ENCODE measurements around the gene TRMT1. TPM values are rescaled to one million over a fixed set of nuclear protein-coding genes. Genes with fewer than 3 reads are reported as not detected.

The TRMT1 gene
- total and polyA plus RNA-seq, 2 of the 8 experiments (the other 6 are each of a cell fraction or from before 2014, with no cell fraction given), result 77.4 to 99.3 TPM

GRCh38 chr19:13154911-13155471 lies 38.5 kb upstream of the TRMT1 start (continued):
- peak; percentile 44; the same call in 1 of the 2 replicates for TF ChIP-seq TEAD4 (IDR thresholded peaks at IDR 0.05; ENCODE audit: low read depth, low read length)
- TF ChIP-seq ATF3 (IDR thresholded peaks at IDR 0.05; ENCODE audit: insufficient read depth, low read depth, low read length), result no peak
- TF ChIP-seq NRF1 (IDR thresholded peaks at IDR 0.05; ENCODE audit: low read depth, low read length), result no peak
- no peak for TF ChIP-seq RNF2 (IDR thresholded peaks at IDR 0.05; ENCODE audit: borderline replicate concordance, low read depth, low read length, missing control alignments, poor library complexity, severe bottlenecking)
- peak in 1 of 2 experiments; percentile 1 for TF ChIP-seq BCL11A (IDR thresholded peaks at IDR 0.05; ENCODE audit: low read depth in 2 of 2, low read length in 2 of 2)
- TF ChIP-seq JUND (IDR thresholded peaks at IDR 0.05; ENCODE audit: low read length), result no peak
- no peak for TF ChIP-seq CEBPB (IDR thresholded peaks at IDR 0.05; ENCODE audit: low read depth, low read length)
- TF ChIP-seq TBP (IDR thresholded peaks at IDR 0.05; ENCODE audit: low read depth, low read length), result 0 out of 2 replicates have a peak, but pooled peaks have one; percentile 4
- TF ChIP-seq TAF1 (IDR thresholded peaks at IDR 0.05; ENCODE audit: low read depth, low read length), result peak; percentile 60
- TF ChIP-seq RXRA (IDR thresholded peaks at IDR 0.05; ENCODE audit: insufficient read depth, low read depth, low read length), result no peak
- peak; percentile 85 for TF ChIP-seq POLR2AphosphoS5 (IDR thresholded peaks at IDR 0.05; ENCODE audit: low read depth, low read length)
- no peak for TF ChIP-seq FOSL1 (IDR thresholded peaks at IDR 0.05; ENCODE audit: insufficient read depth, low read depth, low read length)
- TF ChIP-seq RAD21 (IDR thresholded peaks at IDR 0.05 in 1 of 2, conservative IDR thresholded peaks at IDR 0.05 in 1 of 2; ENCODE audit: low read depth in 2 of 2, low read length in 2 of 2), result no peak; a peak in 1 of 4 replicates
- TF ChIP-seq CREB1 (IDR thresholded peaks at IDR 0.05), result no peak; the same call in none of the 2 replicates
- no peak for TF ChIP-seq SP2 (IDR thresholded peaks at IDR 0.05; ENCODE audit: low read length)
- peak; percentile 94 for TF ChIP-seq SP1 (IDR thresholded peaks at IDR 0.05; ENCODE audit: low read depth, low read length)
- peak; percentile 74 for TF ChIP-seq USF2 (IDR thresholded peaks at IDR 0.05; ENCODE audit: low read length)
- no peak for TF ChIP-seq HDAC6 (IDR thresholded peaks at IDR 0.05; ENCODE audit: low read depth, low read length)
- no peak for TF ChIP-seq CHD1 (IDR thresholded peaks at IDR 0.05; ENCODE audit: low read depth, low read length)
- peak; percentile 66 to 94 for TF ChIP-seq POLR2A (IDR thresholded peaks at IDR 0.05; ENCODE audit: control extremely low read depth in 1 of 2, low read depth in 2 of 2, low read length in 2 of 2)
- no peak for TF ChIP-seq PHF8 (conservative IDR thresholded peaks at IDR 0.05; ENCODE audit: low read depth, low read length)
- peak; percentile 58 for TF ChIP-seq E2F6 (IDR thresholded peaks at IDR 0.05)
- 0 out of 2 replicates have a peak, but pooled peaks have one; percentile 41 for TF ChIP-seq RBBP5 (IDR thresholded peaks at IDR 0.05; ENCODE audit: borderline replicate concordance, low read depth, low read length)
- no peak; the same call in 1 of the 2 replicates for TF ChIP-seq CHD2 (IDR thresholded peaks at IDR 0.05; ENCODE audit: low read length)

Measured in H1 (cell line).